C4-2B (cell line): Measurements from ENCODE around the gene PRKAG2.

Experiments
- CTCF ChIP-seq: fragments of 450-650 bp; conservative IDR thresholded peaks from 2 replicates; pipeline ENCODE4 v1.5.1; 2017; ENCODE audit warnings: mild to moderate bottlenecking
- ZFX ChIP-seq: fragments of 450-650 bp; IDR thresholded peaks from 2 replicates; pipeline ENCODE4 v1.6.1; 2017

DNA sequence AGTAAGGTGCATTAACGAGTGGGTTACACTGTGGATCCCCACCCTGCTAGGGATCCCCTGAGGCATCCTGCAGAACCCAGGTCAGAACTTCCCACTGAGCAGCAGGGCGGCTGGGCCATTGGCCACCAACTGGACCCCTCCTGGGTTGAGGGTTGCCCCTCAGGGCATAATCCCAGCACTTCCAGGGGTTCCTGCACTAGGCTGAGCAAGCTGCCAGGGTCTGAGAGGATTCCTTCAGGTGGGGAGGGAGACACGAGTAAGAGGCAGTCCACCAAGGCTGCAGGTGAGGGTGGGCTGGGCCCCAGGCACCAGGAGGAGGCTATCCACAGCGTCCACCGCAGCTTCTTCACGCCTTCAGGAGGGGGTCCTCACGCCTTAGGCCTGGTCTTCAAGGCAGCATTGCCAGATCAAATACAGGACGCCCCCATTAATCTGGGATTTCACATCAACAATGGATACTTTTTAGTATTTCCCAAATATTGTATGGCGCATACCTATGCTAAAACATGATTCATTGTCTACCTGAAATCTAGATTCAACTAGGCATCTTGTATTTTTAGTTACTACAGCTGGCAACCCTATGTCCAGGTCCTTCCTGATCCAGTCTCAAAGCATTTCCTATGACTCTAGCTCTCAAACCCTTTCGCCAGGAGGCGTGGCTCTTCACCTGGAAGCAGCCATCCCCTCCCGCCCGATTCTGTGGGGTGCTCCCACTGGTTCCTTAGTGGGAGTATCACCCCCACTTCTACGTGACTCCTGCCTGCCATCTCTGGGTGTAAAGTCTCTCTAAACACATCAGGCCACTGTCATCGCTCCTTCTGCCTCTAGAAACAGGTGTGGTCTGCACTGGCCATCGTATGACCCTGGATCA, 4.1 kb downstream of the PRKAG2 start:
- TF ChIP-seq CTCF (no peak), ZFX (no peak)
